GM21515 (cell line): ENCODE results near the gene ETS1.

Experiments used
- ATAC-seq: cut with Tn5 transposase; IDR thresholded peaks from one replicate; pipeline ENCODE4 v1.9.1; 2021; ENCODE audit not compliant: unreplicated experiment

Gene ETS1

DNA sequence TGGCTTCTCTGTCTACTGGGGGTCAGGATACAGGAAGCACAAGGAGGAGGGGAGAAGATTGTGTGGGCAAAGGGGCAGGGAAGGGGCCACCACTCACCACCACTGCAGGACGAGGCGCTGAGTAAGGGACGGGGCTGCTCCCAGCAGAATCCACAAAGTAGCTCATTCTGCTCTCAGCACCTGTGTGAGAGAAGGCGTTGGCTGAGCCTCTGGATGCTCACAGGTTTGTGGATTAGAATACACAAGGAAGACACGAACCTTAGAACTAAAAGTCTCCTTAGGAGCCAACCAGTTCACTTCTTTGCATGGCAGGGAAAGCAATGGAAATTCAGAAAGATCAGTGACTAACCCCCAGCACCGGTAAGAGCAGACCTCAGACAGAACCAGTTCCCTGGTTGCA, 14.4 kb downstream of the ETS1 start:
- no peak for ATAC-seq

DNA sequence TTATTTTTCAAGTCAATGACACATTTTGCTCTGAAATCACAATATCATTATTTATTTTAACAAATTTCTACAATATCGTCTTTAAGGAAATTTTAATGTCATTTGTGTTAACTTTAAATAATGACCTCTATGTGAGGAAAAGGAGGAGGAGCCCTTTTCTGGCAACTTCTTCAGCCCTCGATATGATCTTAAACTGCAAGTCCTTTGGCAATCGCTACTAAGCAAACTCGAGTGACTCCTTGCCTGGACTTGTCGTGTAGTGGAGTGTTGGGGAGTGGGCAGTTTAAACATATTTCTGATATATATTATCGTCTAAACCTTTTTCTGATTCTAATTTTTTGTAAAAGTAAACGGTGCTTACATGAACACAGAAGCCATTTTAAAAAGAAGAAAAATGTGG, 16.7 kb downstream of the ETS1 start:
- no peak for ATAC-seq

DNA sequence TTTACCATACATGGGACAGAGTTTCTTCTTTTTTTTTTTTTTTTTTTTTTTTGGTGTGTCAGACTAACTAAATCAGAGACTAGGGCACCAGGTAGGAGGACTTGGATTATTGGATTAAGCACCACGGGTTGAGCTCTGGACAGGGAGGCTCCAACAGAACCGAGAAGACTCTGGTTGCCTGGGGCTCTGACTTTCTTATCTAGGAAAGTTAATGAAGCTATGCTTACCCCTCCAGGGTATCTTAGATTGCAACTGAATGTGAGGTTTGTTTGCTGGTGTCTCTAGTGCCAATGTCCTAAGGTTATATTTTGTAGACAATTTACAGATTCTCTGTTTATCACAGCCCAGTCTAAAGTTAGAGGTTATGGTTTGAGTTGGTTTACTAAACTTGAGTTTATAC, 18.1 kb downstream of the ETS1 start:
- no peak for ATAC-seq

DNA sequence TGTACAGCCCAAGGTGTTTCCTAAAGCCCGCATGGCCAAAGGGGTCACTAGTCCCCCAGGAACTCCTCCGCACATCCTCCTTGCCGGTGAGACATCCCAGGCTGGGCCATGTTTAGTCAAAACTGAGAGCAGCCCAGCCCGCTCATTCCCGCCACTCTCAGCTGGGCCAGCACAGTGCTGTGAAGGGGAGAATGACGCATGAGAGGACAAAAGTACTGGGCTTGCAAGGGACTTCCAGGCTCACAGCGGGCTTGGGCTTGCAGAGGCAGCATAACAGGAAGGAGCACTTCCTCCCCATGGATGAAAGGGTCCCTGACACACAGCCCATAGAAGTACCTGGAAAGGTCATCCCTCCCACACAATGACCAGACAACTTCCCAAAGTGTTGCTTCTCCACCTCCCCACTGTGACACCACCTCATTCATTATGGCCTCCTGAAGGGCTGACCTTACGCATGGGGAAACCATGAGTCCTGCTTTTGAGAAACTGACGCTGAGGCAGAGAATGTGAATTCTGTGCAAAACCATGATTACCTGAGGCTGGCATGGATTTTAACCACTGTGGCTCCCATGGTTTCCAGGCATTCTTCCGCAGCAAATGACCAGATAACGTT, 19.1 kb downstream of the ETS1 start:
- no peak for ATAC-seq

DNA sequence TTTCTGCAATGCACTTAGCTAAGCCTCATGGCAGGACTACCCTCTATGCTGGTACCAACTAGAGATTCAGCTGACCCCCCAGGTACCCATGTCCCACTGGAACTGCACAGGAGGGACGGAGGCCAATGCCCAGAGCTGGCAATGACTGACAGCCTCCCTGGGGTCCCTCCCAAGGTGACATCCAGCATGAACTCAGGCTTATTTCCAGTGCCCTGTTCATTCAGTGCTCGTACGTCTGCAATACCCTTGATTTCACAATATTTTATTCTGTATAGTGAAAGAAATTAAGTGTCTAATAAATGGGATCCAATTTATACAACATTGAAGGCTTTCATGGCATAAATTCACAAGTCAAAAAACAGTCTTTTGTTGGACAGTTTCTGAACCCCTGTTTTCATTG, 20.2 kb downstream of the ETS1 start:
- no peak for ATAC-seq

DNA sequence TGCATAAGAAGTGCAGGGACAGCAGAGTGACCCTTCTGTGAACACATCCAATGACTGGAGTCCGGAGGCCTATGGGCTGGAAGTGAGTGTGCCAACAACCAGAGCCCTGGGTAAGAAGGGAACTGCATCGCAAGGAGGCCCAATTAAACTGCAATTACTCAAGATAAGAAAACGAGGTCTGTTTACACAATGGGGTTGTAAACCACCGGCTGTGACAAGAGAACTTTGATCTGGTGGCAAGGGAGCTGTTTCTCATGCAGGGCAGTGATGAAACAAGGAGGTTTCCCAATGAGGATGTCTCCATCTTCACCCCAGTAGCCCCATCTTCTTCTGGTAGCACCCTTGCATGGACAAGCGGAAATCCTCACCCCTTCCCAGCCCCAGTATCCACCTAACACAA, 21.5 kb downstream of the ETS1 start:
- no peak for ATAC-seq

DNA sequence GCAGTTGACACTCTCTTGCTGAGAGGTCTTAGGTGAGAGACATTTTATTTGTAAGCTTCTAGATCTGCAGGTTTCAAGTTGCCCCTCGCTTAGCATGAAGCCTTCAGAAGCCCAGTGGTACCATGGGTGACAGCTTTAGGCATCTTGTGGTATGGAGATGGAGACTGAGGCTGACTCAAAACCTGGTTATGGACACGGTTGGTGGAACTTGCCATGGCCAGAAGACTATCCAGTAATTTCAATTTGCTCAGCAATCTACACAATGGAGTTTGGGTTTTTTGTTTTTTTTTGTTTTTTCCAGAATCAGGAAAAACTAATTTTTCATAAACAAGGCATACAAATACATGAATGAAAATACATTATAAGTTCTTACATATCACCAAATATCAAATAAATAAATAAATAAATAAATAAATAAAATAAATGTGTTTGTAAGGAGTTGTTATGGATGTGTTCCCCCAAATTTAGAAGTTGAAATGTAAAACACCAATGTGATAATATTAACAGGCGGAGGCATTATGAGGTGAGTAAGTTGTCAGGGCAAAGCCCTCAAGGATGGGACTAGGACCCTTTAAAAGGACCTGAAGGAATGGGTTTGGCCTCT, 22.6 kb downstream of the ETS1 start:
- ATAC-seq, result no peak

DNA sequence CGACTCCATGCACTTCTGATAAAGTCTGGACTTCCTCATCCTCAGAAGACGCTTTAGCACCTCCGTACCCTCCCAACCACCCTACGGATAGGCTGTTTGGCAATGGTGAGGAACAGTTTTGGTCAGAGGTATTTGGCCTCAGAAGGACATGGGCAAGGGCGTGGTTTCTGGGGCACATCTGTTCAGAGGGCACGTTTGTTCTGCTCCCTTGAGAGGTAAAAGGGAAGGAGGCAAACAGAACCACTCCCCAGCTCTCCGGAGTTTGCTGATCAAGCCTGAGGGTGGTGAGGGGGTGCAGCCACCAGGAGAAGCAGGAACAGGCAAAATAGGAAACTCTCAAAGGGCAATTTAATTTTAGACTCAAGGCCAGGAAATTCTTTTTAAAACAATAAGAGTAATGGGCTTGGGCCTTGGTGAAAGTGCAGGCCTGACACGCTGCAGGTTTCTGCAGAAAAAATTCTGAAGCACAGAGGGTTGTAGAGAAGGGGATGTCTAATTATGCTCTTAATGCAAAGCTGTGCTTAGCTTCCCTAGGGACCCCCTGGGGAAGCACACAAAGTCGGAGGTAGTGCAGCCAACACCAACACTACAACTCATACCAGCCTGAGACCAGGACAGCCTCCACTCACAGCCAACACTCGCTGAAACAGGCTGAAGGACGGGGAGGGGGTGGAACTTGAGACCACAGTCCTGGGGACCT, 23.3 kb downstream of the ETS1 start:
- ATAC-seq, result no peak

DNA sequence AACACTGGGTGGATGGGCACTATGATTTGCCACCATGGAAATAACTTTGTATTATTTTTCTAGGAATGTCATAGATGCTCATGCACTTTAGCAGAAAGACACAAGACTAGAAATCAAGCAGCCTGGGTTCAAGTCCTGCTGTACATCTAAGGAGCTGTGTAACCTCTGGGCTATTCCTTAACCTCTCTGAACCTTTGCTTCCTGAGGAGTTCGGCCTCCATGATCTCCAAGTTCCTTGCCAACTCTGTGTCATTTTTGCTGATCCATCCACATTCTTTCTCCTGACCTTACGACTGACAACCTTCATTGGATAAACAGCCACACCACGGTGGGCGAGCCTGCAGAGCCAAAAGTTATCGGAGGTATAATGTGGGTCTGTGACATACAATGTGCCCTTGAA, 24.1 kb downstream of the ETS1 start:
- no peak for ATAC-seq

DNA sequence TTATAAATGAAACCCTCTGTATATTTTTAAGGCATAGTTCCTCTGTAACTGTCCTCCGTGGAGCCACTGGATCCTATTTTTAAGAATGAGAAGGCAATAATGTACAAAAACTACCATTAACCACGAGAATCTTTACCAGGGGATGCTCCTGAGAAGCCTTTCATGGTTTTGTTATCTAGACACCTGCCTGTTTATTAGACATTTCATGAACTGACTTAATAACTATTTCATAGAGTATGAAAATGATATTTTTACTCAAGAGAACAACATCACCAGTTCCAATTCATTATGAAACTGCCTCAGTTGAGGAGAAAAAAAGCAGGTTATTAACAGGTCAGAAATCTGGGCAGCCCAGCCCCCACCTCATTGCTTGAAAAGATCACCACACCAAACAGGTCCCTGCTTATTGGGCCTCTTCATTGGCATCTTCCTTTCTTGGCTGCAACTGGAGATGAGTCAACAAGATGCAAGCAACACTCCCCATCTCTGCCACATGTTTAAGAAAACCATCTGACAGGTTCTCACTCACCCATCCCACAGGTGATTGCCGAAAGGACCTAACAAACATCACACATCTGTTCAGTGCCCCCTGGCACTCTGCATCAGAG, 27.8 kb downstream of the ETS1 start:
- peak; percentile 45 for ATAC-seq

DNA sequence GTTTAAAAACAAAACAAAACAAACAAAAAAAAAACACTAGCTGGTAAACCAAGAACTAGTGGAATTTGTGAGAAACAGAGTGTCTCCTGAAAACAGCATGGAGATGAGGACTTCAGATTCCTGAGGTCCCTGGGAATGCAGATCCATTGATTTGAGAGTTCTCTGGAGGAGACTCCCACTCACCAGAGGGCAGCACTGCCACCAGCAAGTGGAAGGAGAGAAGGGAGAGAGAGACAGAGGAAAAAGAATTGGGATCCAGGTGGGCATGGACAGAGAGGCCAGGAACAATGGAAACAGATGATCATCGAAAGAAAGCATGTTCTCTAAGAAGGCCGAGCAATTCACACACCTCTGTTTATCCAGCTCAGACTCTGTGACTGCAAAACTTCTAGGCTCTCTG, 31.8 kb downstream of the ETS1 start:
- ATAC-seq, result no peak

DNA sequence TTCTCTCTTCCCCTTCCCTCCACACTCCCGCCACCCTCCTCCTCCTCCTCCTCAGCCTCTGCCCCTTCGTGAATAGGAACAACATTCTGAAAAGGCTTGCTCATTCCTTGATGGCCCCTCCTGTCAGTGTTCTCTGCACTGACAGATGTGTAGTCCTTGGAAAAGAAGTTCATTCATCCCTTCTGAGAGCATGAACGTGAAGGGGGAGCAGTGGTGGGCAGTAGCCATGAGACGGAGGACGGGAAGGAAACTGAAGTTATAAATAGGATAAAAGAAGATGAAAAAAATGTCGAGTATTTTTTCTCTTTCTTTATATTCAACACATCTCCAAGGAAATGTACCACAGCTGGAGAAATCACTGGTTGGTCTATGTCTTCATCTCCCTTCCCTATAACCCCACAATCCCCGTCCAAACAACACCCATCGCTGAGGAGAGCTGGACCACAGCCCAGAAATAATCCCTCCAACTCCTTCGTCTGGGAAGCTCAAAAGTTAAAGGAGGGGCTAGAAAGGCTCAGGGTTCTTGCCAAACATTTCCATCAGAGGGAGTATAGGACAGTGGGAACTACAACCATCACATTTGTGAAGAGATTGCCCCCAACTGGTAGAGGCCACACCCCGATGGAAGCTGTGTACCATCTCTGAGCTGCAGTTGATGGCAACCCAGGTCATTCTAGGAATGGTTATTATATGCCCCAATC, 33.5 kb downstream of the ETS1 start:
- ATAC-seq, result no peak

DNA sequence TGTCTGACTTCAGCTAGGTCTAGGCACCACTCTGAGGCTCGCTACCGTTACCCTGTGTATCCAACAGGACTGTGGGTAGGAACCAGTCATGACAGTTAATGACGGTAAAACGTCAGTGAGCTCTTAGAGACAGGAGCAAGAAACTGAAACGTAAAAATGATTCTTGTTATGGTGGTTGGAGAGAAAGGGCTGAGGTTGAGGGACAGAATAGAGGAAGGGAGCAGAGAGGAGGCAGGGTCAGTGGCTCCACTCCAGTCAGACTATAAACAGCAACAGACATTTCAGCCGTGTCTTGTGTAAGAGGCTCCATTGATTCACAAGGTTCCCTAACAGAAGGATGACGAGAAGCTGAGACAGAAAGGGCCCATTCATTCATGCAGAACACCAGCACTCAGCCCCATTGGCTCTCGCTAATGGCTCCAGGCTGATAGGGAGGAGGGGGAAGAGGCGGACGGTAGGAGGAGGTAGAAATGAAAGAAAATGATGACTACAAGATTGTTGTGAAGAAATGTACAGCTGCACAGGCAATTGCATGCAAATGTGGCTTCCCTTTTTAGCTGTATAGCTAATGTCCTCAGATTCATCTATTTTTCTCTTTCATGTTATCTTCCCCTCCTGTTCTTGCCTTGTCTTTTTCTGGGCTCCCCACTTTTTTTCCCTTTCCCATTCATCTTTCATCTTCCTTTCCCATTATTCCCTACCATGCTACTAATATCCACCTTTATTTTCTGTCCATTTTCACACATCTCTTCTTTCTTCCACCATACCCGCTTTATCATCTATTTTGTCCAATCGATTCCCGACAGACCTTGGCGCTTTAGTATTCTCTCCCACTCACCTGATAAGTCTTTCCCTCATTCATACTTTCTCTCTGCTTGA, 34.3 kb downstream of the ETS1 start:
- ATAC-seq, result peak; percentile 65

DNA sequence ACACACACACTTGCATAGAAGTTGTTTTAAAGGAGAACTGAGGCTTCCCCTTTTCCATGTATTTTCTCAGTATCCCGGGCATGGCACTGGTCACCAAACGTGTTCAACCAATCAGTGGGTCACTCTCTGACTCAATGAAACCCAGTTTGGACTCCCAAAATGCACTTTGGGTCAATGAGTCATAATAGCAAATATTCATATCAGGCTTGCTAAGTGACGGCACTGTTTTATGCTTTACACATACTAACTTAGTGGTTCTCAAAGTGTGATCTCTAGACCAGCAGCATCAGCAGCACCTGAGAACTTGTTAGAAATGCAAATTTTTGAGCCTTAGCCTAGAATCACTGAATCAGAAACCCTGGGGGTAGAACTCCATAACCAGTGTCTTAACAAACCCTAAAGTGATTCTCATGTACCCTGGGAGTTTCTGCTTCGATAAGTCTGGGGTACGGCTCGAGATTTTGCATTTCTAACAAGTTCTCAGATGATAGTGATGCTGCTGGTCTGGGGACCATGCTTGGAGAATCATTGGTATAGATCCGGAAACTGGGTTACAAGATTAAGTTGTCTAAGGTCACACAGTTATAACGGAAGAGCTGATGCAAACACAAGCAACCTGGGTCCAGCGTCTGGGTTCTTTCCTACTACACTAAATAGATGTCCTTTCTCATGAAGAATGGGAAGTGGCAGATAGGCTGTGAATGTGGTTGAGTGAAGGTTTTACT, 35.6 kb downstream of the ETS1 start:
- ATAC-seq, result peak; percentile 62

DNA sequence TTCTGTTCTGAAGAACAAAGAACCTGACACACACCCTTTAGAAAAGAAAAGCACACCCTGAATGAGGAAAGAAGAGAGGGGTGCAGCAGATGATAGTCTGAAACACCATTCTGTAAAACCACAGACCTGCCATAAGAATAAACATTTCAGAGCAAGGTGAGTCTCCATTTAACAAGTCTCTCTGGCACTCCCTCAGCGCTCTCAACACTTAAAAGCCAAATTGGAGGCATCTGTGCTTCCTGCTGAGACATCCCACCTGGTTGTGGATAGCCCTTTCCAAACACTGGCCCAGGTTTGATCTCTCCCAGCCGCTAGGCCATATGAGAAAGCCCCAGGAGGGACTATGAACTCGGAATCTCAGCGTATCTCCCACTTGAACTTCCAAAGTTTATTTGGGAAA, 36.3 kb downstream of the ETS1 start:
- no peak for ATAC-seq

DNA sequence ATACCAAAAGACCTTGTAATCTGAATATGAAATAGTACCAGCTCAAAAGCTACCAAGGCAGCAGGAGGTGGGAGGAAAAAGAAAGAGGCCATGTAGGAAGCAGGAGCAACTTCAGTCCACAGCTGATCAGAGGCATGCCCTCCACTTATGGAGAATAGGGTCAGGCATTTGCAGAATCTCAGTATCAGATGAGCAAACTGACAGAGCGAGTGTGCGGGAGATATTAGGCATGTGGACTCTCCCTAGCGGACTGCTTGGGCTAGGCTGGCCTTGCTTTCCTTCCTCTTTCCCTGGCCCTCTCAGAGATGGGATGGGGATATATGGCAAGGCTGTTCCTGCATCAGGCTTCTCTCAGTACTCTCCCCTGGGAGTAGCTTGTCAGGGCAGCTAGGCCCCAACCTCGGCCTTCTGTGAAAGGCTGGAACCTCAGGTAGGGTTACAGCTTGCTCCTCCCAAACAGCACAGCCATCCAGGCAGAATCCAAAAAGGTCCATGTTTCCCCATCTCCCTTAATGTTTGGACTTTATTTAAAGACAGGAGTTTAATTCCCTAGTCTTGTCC, 37.0 kb downstream of the ETS1 start:
- ATAC-seq, result no peak

DNA sequence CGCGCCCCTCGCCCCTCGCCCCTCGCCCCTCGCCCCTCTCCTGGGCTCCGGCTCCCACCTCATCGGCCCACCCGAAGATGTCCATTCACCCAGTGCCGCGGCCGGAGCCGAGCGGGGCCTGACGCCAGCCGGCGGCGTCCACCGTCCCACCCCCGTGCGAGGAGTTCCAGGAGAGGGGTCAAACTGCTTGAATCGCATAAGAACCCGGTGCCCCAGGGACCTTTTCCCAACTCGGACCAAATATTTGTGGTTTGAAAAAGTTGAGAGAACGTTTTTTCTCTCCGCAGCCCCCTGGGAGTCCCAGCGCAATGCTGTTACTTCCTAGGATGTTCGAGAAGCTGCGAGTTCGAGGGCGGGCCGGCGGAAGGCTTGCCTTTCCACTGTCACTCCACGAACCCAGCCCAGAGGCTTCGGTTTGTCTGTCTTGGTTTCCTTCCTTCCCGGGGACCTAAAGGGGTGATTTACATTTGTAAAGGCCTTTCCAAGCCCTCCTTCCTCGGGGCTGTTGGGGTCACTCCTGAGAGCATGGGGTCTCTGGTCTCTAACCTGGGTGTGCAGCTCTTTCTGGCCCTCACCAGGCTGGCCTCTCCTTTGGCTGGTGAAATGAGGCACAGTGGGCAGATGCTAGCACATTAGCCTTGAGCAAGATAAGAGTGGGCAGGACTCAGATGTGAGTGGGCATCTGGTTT, 38.0 kb downstream of the ETS1 start:
- no peak for ATAC-seq

DNA sequence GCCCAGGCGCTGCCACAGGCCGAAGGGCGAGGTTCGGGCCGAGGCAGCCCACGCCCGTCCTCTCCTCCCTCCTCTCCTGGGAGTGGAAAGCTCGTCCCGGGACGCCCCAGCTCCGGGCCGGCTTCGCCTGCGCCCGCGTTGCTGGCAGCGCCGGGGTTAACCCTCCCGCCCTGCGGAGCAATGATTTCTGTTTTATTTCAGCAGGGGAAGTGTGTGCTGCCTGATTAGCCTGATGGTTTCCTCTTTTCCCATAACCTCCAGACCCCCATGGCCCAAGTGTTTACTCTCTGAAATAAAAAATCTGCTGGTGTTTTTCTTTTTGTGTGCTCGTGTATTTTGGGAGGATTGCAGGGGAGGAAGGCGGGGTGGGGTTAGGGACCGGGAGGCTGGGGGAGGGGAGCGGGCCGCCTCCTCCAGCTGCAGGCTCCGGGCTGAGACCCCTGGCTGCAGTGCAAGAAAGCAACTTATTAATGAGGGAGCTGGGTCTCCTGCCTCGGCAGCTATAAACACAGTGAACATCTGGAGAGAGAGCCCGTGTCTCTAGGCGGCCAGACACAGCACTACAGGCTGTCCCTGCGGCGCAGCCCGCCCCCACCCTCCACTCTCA, 38.6 kb downstream of the ETS1 start:
- no peak for ATAC-seq
